SK-N-DZ (cell line): ENCODE measurements around the gene WDR93.

Experiments used
- DNase-seq: peaks from one replicate; pipeline ENCODE4 v3.0.0-alpha.2; 2015; ENCODE audit warnings: low spot score

WDR93 gene

GRCh38 chr15:89662893-89663626 is 27.6 kb upstream of the WDR93 start:
- DNase-seq, result no peak

GRCh38 chr15:89664441-89665350 is 25.9 kb upstream of the WDR93 start:
- no peak for DNase-seq

DNA sequence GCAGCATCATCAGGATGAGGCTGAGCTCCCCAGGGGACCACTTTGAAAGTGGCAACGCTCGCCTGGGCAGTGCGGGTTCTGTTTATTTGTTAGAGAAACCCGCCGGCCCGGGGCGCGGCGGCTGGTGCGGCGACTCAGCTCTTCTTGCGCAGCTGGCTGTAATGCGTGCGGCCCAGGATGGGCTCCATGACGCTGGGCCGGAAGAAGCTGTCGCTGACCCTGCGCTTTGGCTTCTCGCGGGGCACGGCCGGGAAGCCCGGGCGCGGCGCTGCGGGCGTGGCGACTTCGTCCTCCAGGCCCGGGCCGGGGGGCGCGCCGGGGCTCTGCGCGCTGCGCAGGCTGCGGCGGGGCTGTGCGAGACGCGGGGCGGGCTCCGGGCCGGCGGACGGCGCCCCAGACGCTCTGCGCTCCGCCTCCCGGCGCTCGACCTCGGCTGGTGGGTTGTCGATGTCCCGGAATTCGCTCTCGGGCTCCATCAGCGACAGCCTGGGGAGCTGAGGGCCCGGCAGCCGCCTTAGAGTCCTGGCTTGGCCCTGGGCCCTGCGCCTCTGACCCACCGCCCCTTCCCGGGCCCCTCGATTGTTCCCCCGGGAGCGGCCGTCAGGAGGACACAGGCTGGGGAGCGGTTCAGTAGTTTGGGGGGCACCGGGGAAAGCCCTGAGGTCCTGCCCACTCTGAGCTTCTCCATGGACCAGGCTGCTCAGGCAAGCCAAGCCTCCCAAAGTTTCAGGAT is 25.0 kb upstream of the WDR93 start:
- DNase-seq, result peak; percentile 44

DNA sequence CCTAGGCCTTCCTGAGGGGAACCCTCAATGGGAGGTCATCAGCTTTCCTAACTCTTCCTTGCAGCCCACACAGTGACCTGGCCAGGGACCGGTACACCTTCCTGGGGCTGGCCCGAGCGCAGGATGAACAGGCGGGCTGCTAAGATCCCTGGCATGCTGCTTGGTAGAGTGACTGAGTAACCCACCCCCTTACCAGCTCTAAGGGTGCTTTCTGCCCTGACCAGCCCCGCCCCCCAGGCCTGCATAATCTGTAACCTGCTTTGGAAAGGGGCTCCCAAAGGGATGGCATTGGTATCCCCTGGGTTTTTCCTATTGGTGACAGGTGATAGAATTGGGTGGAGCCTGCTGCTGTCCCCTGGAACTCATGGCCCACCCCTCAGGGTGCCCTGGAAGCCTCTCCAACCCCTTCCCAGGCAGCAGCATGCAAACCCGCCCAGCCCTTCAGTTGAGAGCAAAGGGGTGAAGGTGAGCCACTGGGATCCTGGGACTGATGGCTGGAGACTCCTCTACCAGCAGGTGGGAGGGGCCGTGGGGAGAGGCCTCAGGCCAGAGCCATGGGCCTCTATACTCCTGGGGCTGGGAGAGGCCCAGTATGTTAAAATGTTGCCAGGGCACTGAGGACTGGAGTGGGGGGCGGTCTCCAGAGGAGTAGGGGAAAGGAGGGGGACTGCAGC is 24.3 kb upstream of the WDR93 start:
- DNase-seq, result no peak

- no peak for DNase-seq
Measured at GRCh38 chr15:89666858-89667705, 23.5 kb upstream of the WDR93 start.

DNA sequence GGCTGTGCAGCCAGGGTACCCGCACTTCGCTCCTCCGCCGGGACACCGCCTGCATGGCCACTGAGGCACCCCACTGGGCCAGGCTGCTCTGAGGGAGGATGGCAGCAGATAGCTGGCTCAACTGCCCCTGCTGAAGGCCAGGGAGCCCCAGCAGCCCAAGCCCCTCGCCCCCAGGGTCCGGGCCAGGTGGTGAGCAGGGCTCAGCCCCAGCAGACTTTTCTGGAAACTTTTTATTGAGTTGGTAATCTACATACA is 23.0 kb upstream of the WDR93 start:
- DNase-seq, result no peak

GRCh38 chr15:89668171-89668570 is 22.4 kb upstream of the WDR93 start:
- DNase-seq, result no peak

DNA sequence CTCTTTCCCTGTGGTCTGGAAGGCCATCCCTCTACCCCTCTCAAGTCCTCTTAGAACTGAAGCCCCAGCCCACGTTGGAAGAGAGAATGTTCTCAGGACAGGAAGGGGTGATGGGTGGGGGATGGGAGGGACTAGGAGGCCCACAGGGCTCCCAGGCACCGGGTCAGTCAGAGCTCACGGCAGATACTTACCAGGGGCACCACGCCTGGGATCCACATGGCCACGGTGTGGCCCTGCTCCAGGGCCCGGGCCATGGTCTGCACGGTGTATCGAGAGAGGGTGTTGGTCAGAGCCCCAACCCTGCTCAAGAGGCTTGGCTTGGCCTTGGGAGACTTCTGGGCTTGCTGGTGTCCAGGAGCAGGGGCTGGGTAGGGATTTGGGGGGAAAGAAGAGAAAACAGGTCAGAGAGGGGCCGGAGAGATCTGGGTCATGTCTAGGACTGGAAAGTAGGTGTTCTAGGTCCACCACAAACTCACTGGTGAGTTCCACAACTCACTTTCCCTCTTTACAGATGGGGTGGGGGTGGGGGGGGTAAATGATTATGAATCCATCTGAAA is 21.2 kb upstream of the WDR93 start:
- DNase-seq, result no peak

DNA sequence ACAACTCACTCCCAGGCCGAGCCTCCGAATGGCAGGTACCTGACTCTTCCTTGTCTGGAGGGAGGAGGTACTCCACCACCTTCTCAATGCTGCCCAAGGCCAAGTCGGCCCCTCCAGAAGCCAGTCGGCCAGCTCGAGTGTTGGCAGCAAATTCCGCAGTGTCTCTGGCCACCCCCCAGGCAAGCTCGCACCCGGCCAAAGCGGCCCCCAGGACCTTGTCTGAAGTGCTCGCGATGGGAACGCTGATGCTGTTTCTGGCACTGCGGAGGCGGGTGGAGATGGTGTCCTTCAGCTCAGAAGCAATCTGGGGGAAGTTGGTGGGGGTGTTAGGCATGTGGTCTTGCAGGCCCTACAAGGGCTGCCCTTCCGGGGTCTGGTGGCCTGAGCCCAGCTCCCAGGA is 20.7 kb upstream of the WDR93 start:
- DNase-seq, result no peak

DNA sequence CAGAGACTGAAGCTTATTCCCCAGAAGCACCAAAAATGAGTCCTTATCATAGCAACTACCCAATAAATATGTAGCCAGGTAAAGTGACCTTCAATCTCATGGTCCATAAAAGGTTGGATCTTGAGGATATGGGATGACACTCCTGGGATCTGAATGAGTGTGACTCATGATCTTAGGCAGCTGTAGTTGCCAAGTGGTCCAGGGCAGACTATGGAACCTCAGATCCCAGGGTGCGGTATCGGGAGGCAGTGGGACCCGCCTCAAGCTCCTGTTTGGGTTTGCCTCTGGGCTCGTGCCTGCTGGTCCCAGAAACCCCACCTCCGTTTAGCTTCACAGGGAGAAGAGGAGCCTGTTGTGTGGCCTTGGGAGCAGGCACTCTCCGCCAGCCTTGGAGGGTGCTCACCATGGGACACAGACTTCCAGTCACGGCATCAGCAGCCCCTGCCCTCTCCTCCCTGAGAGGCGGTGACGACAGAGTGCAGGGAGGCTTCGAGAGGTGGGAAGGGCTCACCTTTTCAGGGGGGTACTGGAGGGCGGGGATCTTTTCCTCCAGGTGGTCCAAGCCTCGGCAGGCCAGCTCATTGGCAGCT is 19.5 kb upstream of the WDR93 start:
- no peak for DNase-seq

GRCh38 chr15:89671687-89672086 is 18.9 kb upstream of the WDR93 start:
- no peak for DNase-seq

DNA sequence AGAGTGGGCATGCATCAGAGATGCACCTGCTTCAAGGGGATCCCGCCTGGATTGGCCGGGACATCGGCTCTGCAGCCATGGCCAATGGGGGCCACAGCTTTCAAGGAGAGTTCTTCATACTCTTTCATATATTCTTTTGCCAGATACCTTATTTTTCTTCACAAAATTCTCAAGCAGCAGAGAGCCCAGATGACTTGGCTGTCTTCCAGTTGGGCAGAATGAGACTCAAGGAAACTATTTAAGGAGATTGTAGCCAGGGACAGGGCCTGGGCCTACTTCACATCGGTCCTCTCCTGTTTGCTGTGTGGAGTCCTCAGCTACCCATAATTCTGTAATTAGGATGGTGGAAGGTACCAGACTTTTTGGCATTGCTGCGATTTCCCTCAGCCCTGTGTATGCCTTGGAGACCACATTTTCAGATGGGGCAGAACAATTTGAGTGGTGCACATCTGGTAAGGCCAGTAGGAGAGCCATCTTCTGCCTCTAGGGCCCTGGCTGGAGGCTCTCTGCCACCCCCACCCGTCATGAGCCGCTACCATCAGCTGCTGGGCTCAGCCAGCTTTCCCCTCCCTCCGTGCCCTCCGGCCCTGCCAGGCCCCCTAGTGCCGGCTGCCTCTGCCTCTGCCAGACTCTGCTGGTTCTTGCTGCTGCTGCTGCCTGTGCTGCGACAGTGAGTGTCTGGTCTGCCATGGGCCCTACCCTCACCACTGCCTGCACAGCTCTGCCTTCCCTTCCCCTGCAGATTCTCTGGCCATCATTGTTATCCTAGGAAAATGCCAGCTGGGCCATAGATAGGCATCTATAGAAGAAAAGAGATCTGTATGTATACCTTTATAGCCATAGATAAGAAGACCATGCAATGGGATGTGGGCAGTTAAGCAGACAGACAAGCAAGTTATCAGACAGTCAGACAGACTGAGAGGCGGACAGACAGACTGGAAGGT is 18.1 kb upstream of the WDR93 start:
- DNase-seq, result no peak

DNA sequence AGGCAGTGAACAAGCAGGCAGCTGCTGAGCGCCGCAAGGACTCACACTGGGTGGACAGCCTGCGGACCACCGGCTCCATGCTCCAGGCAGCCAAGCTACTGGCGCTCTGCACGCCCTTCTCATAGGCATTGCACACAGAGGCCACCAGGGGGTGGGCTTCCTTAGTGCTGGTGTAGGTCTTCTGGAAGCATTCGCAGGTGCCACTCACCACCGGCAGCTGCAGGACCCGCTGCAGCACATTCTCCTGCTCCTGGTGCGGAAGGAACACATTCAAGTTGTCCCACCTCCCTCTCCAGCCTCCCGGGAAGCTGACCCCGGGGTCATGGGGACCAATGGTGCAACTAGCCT is 17.5 kb upstream of the WDR93 start:
- DNase-seq, result peak; percentile 80

DNA sequence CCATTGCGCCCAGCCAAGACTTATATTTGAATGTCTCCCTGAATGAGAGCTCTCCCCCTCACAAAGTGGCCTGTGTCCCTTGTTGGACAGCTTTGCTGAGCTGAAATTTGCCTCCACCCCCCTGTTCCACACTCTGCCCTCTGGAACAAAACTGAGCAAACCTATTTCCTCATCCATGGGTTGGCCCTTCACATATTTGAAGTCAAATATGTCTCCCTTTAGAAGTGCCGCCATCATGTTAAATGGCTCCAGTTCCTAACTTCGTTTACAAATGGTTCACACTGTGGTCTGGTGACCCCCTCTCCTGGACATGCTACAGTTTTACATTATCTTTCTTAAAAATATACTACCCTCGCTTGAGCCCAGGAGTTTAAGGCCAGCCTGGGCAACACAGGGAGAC is 16.1 kb upstream of the WDR93 start:
- DNase-seq, result no peak

DNA sequence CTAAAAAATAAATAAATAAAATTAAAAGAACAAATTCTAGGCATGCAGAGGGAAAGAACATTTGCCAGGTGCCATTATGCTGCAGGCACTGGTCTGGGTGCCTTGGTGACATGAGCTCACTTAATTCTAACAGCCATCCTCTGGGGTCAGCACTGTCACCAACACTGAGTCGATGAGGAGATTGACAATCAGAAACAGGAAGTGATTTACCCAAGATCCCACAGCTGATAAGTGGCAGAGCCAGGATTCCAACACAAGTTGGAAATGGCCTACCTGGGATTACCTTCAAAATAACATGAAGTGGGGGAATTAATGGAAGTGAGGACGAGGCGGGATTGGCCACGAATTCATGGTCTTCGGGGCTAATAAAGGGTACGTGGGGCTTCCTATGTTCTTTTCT is 15.0 kb upstream of the WDR93 start:
- no peak for DNase-seq

- no peak for DNase-seq
Measured at GRCh38 chr15:89677381-89677780, 13.2 kb upstream of the WDR93 start.

DNA sequence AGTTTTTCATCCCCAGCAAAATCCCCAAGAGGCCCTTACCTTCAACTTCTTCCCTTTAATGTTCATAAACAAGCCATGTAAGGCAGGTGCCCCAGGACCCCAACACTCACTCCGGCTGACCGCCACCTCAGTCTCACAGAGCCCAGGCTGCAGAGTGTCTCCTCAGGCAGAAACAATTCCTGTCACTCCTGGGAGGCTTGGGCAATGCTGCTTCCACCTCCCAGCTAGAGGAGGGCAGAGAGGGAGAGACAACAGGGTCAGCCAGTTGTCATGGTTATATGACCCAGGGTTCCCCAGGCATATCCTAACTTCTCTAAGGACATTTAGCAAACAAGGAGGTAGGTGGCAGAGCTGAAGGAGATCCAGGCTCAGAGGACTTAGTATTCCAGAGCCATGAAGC is 11.4 kb upstream of the WDR93 start, which contains the start of gene PLIN1:
Gene PLIN1, minus strand, starts transcription at position 156 of the 400 bp plus-strand sequence. CDS start 1,878 bp downstream, outside the sequence.
- DNase-seq, result no peak

DNA sequence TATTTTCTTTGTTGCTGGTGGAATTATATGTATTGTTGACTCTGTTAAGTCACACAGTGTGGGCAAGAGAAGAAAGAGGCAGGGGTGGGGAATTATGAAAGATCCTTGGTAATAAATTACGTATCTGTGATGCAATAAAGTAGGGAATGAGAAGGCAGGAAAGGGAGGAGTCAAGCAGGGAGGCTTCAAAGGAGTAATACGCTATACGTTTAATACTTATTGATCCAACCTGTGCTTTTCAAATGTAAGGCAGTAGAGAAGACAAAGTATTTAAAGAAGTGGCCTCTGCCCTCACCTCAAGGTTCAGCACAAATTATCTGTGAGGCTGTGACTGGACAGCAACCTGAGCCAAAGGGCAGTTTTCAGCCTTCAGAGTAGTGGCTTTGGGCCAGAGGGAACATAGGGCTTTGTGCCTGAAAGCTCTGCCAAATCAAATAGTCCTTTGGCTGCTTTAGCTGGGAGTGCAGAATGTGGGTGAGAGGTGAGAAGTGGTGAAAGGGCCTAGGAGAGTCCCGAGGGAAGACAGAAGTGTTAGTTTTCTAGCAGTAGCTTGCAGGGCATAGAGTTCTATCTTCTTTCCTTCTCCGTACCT is 10.2 kb upstream of the WDR93 start:
- no peak for DNase-seq

DNA sequence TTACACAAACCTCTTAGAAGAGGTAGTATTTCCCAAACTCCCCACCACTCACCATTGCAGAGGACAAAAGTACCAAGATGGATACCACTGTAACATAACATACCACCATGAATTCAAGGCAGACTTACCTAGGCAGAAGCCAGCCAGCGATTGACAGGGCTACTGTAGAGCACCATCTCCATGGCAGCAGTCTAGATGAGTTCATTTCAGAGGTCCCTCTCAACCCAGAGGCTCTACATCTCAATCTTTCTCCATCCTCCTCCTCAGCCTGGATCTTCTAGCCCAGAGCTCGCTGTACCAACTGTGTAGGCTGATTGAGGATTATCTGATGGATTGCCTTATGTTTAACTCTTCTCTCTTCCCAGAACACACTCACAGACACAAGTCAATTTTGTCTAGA is 9.5 kb upstream of the WDR93 start:
- DNase-seq, result no peak
